CD4-positive, alpha-beta T cell (primary cell): ENCODE data around the gene ENTR1. TPM values are rescaled to one million over a fixed set of nuclear protein-coding genes. Genes with fewer than 3 reads are reported as not detected.

Experiments
- ATAC-seq: fragments of 200-7000 bp; cut with Tn5 transposase; one replicate; pipeline ENCODE4 v1.10.0; 2022; ENCODE audit warnings: mild to moderate bottlenecking; ENCODE audit not compliant: poor library complexity
- CTCF ChIA-PET: fragments of 350-600 bp; sonication (Branson Sonifier 250); formaldehyde crosslinking; loops from one replicate; lab custom pipeline; 2021; ENCODE audit warnings: antibody characterized with exemption, inconsistent platforms; lab: Charles Lee
- POLR2A ChIA-PET: fragments of 350-600 bp; sonication (Branson Sonifier 250); formaldehyde crosslinking; loops from one replicate; lab custom pipeline; 2021; ENCODE audit warnings: antibody characterized with exemption, inconsistent platforms; lab: Charles Lee
- DNase-seq, 14 experiments: peaks; one replicate each; pipeline ENCODE4 v3.0.0-alpha.2; 2013 to 2020; ENCODE audit warnings: mixed read lengths in 2 of 14
- H3K27ac ChIP-seq, 2 donors: one replicate each; pipeline versions ENCODE4 v1.5.1 to v1.7.0; 2013; ENCODE audit warnings: low read length in 2 of 2, low read depth in 1 of 2, mild to moderate bottlenecking in 1 of 2
- H3K27me3 ChIP-seq, 2 experiments: 1 replicate in 1 of 2; 2 replicates in 1 of 2; pipeline versions ENCODE4 v1.6.1 to v1.7.0; 2013; ENCODE audit warnings: low read length in 2 of 2, control low read depth in 1 of 2, mild to moderate bottlenecking in 1 of 2, moderate library complexity in 1 of 2; ENCODE audit not compliant: insufficient read depth in 2 of 2, control insufficient read depth in 1 of 2
- H3K36me3 ChIP-seq: one replicate; pipeline ENCODE4 v1.6.1; 2013; ENCODE audit warnings: low read length, control low read depth; ENCODE audit not compliant: insufficient read depth
- H3K4me1 ChIP-seq: one replicate; pipeline ENCODE4 v1.6.1; 2013; ENCODE audit warnings: low read length, control low read depth; ENCODE audit not compliant: insufficient read depth
- H3K4me3 ChIP-seq: one replicate; pipeline ENCODE4 v1.5.1; 2013; ENCODE audit warnings: mild to moderate bottlenecking, low read length, moderate library complexity
- H3K9me3 ChIP-seq, 2 experiments: 1 replicate in 1 of 2; 2 replicates in 1 of 2; pipeline versions ENCODE4 v1.6.1 to v1.7.0; 2013; ENCODE audit warnings: low read length in 2 of 2, mild to moderate bottlenecking in 2 of 2, control low read depth in 1 of 2, moderate library complexity in 1 of 2; ENCODE audit not compliant: control insufficient read depth in 1 of 2, insufficient read depth in 1 of 2
- H3K27ac Mint-ChIP-seq: one replicate; pipeline ENCODE4 v1.8.0; 2020; ENCODE audit warnings: mixed read lengths
- H3K27me3 Mint-ChIP-seq: one replicate; pipeline ENCODE4 v1.8.0; 2021; ENCODE audit warnings: mixed read lengths
- H3K36me3 Mint-ChIP-seq: one replicate; pipeline ENCODE4 v1.8.0; 2021; ENCODE audit warnings: low read depth, mixed read lengths
- H3K4me1 Mint-ChIP-seq: one replicate; pipeline ENCODE4 v1.8.0; 2021; ENCODE audit warnings: low read depth, mixed read lengths
- H3K4me3 Mint-ChIP-seq: one replicate; pipeline ENCODE4 v1.8.0; 2020; ENCODE audit warnings: mild to moderate bottlenecking, mixed read lengths
- H3K9me3 Mint-ChIP-seq: one replicate; pipeline ENCODE4 v1.8.0; 2020; ENCODE audit warnings: mixed read lengths
- intact Hi-C, 2 experiments: fragments of 100-400 bp; cut with DNase I in 1 of 2; cut with micrococcal nuclease in 1 of 2; formaldehyde crosslinking; loops; one replicate each; pipeline versions ENCODE4 v1.15.1 to v1.9.0; 2023 to 2025; cut with DNase I, micrococcal nuclease
- total RNA-seq, 174 experiments: library from RNA in 2 of 174; stranded (reverse) in 2 of 174; gene quantifications; one replicate each; pipeline ENCODE4 v1.2.3 and lab custom pipeline; 2021 to 2026
- TF ChIP-seq, protein P1 (sequence below): fragments of 200-600 bp; IDR thresholded peaks from one replicate; pipeline ENCODE4 v1.8.0; 2022; ENCODE audit warnings: antibody characterized with exemption, mild to moderate bottlenecking

Gene ENTR1
- total RNA-seq, 2 experiments from 2014 or later = 37.7 to 43.2 TPM

GRCh38 chr9:136443687-136444086 lies 33.3 kb upstream of the ENTR1 start:
- CTCF ChIA-PET = interaction anchor here (1.2 kb wide), 1 partner anchor 80 kb away, joined by 3 read pairs; the partner anchor contains the start of gene DNLZ

GRCh38 chr9:136443087-136443486 lies 32.7 kb upstream of the ENTR1 start:
- no peak for ATAC-seq
- TF ChIP-seq, protein P1, sequence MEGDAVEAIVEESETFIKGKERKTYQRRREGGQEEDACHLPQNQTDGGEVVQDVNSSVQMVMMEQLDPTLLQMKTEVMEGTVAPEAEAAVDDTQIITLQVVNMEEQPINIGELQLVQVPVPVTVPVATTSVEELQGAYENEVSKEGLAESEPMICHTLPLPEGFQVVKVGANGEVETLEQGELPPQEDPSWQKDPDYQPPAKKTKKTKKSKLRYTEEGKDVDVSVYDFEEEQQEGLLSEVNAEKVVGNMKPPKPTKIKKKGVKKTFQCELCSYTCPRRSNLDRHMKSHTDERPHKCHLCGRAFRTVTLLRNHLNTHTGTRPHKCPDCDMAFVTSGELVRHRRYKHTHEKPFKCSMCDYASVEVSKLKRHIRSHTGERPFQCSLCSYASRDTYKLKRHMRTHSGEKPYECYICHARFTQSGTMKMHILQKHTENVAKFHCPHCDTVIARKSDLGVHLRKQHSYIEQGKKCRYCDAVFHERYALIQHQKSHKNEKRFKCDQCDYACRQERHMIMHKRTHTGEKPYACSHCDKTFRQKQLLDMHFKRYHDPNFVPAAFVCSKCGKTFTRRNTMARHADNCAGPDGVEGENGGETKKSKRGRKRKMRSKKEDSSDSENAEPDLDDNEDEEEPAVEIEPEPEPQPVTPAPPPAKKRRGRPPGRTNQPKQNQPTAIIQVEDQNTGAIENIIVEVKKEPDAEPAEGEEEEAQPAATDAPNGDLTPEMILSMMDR = no peak
- Mint-ChIP-seq H3K27ac (no peak overlapping the region), H3K4me1 (peaks cover 4% of the 10 kb centered on the region), H3K4me3 (no peak overlapping the region), H3K36me3 (peaks cover 74% of the 10 kb centered on the region), H3K9me3 (no peaks in the 10 kb centered on the region), H3K27me3 (no peaks in the 10 kb centered on the region)
- ChIA-PET POLR2A (no interaction called here), CTCF (interaction anchor here (1.2 kb wide), 1 partner anchor 79 kb away, joined by 3 read pairs; the partner anchor contains the start of gene DNLZ)
- Histone ChIP-seq H3K4me1 (peaks cover 13% of the 10 kb centered on the region), H3K36me3 (peaks cover 66% of the 10 kb centered on the region), H3K27me3 (no peaks in the 10 kb centered on the region), H3K9me3 (no peaks in the 10 kb centered on the region), H3K4me3 (no peak overlapping the region), H3K27ac (no peak overlapping the region)
- intact Hi-C loops = loop anchor here in 1 of 2 experiments (2.0 kb wide), 1 partner anchor 38 kb away; no protein-coding TSS in a partner anchor
- peak in 1 of 14 experiments; percentile 21 for DNase-seq

More at GRCh38 chr9:136443687-136444086, 33.3 kb upstream of the ENTR1 start:
- peak overlapping the region; percentile 34 for H3K4me3 Mint-ChIP-seq
- DNase-seq (no peak), ATAC-seq (no peak)
- H3K27ac ChIP-seq = no peak overlapping the region
- H3K9me3 Mint-ChIP-seq = no peaks in the 10 kb centered on the region
- H3K9me3 ChIP-seq = no peaks in the 10 kb centered on the region
- POLR2A ChIA-PET = no interaction called here
- peaks cover 75% of the 10 kb centered on the region for H3K36me3 Mint-ChIP-seq
- peaks cover 8% of the 10 kb centered on the region for H3K4me1 ChIP-seq
- intact Hi-C loops = loop anchor here in 1 of 2 experiments (2.0 kb wide), 1 partner anchor 37 kb away; no protein-coding TSS in a partner anchor
- TF ChIP-seq, protein P1 = no peak
- H3K27ac Mint-ChIP-seq = no peak overlapping the region
- H3K27me3 ChIP-seq = no peaks in the 10 kb centered on the region
- peaks cover 70% of the 10 kb centered on the region for H3K36me3 ChIP-seq
- no peaks in the 10 kb centered on the region for H3K4me1 Mint-ChIP-seq
- no peaks in the 10 kb centered on the region for H3K27me3 Mint-ChIP-seq
- no peak overlapping the region for H3K4me3 ChIP-seq

DNA sequence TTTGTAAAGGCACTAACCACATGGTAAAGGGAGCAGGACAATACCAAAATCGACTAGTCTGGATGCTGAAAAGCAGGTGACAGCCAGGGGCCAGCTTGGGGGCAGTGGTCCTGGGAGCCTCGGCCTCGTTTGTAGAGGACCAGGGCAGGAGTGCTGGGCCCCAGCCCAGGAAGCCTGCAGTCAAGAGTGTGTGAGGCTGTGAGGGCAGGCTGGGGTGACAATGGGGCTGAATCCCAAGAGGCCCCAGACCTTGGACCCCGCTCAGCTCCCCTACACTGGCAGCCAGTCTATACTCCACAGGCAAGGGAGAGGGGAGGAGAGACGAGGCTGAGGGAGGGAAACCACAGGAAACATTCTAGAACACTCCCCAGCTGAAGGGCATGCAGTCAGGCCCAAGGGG lies 31.9 kb upstream of the ENTR1 start:
- Histone ChIP-seq H3K36me3 (peaks cover 58% of the 10 kb centered on the region), H3K4me1 (peaks cover 22% of the 10 kb centered on the region), H3K27ac (no peak overlapping the region), H3K27me3 (no peaks in the 10 kb centered on the region), H3K9me3 (no peaks in the 10 kb centered on the region), H3K4me3 (no peak overlapping the region)
- peaks cover 12% of the 10 kb centered on the region for H3K4me1 Mint-ChIP-seq
- ChIA-PET CTCF (no interaction called here), POLR2A (no interaction called here)
- ATAC-seq (no peak), DNase-seq (no peak)
- no peak overlapping the region for H3K27ac Mint-ChIP-seq
- intact Hi-C loops = loop anchor here in 1 of 2 experiments (2.0 kb wide), 1 partner anchor 39 kb away; no protein-coding TSS in a partner anchor
- no peaks in the 10 kb centered on the region for H3K9me3 Mint-ChIP-seq
- no peaks in the 10 kb centered on the region for H3K27me3 Mint-ChIP-seq
- no peak overlapping the region for H3K4me3 Mint-ChIP-seq
- TF ChIP-seq, protein P1 = no peak
- H3K36me3 Mint-ChIP-seq = peaks cover 67% of the 10 kb centered on the region
